K562 (cell line): ENCODE results near the gene LRRC15. TPM values are rescaled to one million over a fixed set of nuclear protein-coding genes. Genes with fewer than 3 reads are reported as not detected.
A peak's percentile ranks its signal among the peaks of the same experiment; 100 is the strongest.

ENCODE experiments used
- FIP1L1 ChIP-seq: fragments of 200-400 bp; formaldehyde crosslinking; IDR thresholded peaks from 2 replicates; pipeline ENCODE4 v1.6.1; 2018; ENCODE audit warnings: mild to moderate bottlenecking, low read depth, low read length; ENCODE audit not compliant: poor library complexity, severe bottlenecking
- MEF2A ChIP-seq: IDR thresholded peaks from 2 replicates; pipeline ENCODE4 v1.6.1; 2011; ENCODE audit warnings: low read depth, mild to moderate bottlenecking, low read length, moderate library complexity; ENCODE audit not compliant: control insufficient read depth
- MLLT1 ChIP-seq, 2 experiments: fragments of 450-650 bp; IDR thresholded peaks; 2 replicates each; pipeline ENCODE4 v1.6.1; 2016
- NCOA2 ChIP-seq, 2 experiments: fragments of 450-650 bp; IDR thresholded peaks; 2 replicates each; pipeline ENCODE4 v1.6.1; 2018; ENCODE audit warnings: mild to moderate bottlenecking in 2 of 2, moderate library complexity in 1 of 2; ENCODE audit not compliant: partially characterized antibody in 2 of 2
- NFE2 ChIP-seq: IDR thresholded peaks from 2 replicates; pipeline ENCODE4 v1.6.1; 2014; ENCODE audit warnings: antibody characterized with exemption, low read depth
- NR4A1 ChIP-seq, 2 experiments: fragments of 250-450 bp in 1 of 2; fragments of 450-650 bp in 1 of 2; sonication (Bioruptor Pico) in 1 of 2; IDR thresholded peaks; 2 replicates each; pipeline versions ENCODE4 v1.4.0 to v1.6.1; 2016 to 2020; ENCODE audit warnings: mild to moderate bottlenecking in 2 of 2, missing compliant biosample characterization in 1 of 2, missing genetic modification characterization in 1 of 2, moderate library complexity in 1 of 2
- PHTF2 ChIP-seq: fragments of 250-450 bp; sonication (Bioruptor Pico); IDR thresholded peaks from 2 replicates; pipeline ENCODE4 v1.5.0; 2021; ENCODE audit warnings: mild to moderate bottlenecking
- PKNOX1 ChIP-seq: fragments of 450-650 bp; IDR thresholded peaks from 2 replicates; pipeline ENCODE4 v1.6.1; 2016
- SP2 ChIP-seq: IDR thresholded peaks from 2 replicates; pipeline ENCODE4 v1.6.1; 2011; ENCODE audit warnings: mild to moderate bottlenecking, low read depth, low read length, moderate library complexity; ENCODE audit not compliant: poor library complexity, severe bottlenecking; ENCODE audit errors: extremely low read depth
- STAG1 ChIP-seq: sonication (generic); formaldehyde crosslinking; IDR thresholded peaks from 2 replicates; pipeline ENCODE4 v1.5.0; 2020; ENCODE audit warnings: missing genetic modification reagents, borderline replicate concordance
- ZKSCAN1 ChIP-seq: fragments of 150-350 bp; IDR thresholded peaks from 2 replicates; pipeline ENCODE4 v1.6.1; 2016; ENCODE audit warnings: low read depth, low read length
- ZNF121 ChIP-seq: sonication (generic); formaldehyde crosslinking; conservative IDR thresholded peaks from 2 replicates; pipeline ENCODE4 v1.8.0; 2022; ENCODE audit warnings: missing genetic modification reagents
- ZNF57 ChIP-seq: fragments of 450-650 bp; formaldehyde crosslinking; IDR thresholded peaks from 2 replicates; pipeline ENCODE4 v1.4.0; 2020; ENCODE audit warnings: mild to moderate bottlenecking, moderate library complexity
- ZNF778 ChIP-seq: fragments of 450-650 bp; formaldehyde crosslinking; IDR thresholded peaks from 2 replicates; pipeline ENCODE4 v1.4.0; 2020; ENCODE audit warnings: mild to moderate bottlenecking, moderate library complexity
- polyA plus RNA-seq, 8 experiments: library from polyadenylated mRNA; depleted of rRNA in 4 of 8; stranded (reverse) in 5 of 8; unstranded in 3 of 8; fragments of >200 nt; fragmentation: Nextera tagmentation in 2 of 8; fragmentation: Illumina TruSeq in 1 of 8; extraction: Ambion mirVana in 2 of 8; extraction: Trizol in 1 of 8; gene quantifications; 2 replicates each; pipeline versions ENCODE4 v1.2.1 to v1.2.3, GENCODE V29; 2011 to 2014; ENCODE audit warnings: inconsistent platforms in 1 of 8, missing spikeins in 1 of 8
- total RNA-seq, 7 experiments: library from RNA; depleted of rRNA in 6 of 7; stranded (reverse); fragments of >200 nt in 6 of 7; fragmentation: Illumina TruSeq in 2 of 7; extraction: Trizol in 2 of 7; gene quantifications; 2 replicates each; pipeline versions ENCODE4 v1.2.1 to v1.2.3, GENCODE V29; 2011 to 2021; ENCODE audit warnings: low replicate concordance in 1 of 7
- TF ChIP-seq, protein P1 (sequence below): fragments of 450-650 bp; IDR thresholded peaks from 2 replicates; pipeline ENCODE4 v1.6.1; 2016; ENCODE audit warnings: borderline replicate concordance
- TF ChIP-seq, protein P2 (sequence below): fragments of 250-450 bp; sonication (Bioruptor Pico); IDR thresholded peaks from 2 replicates; pipeline ENCODE4 v1.5.0; 2021; ENCODE audit warnings: mild to moderate bottlenecking, borderline replicate concordance
- TF ChIP-seq, protein P3 (sequence below), 2 experiments: IDR thresholded peaks; 2 replicates each; pipeline ENCODE4 v1.6.1; 2011; ENCODE audit warnings: borderline replicate concordance in 1 of 2, control low read depth in 1 of 2, low read depth in 1 of 2, low read length in 1 of 2, mild to moderate bottlenecking in 1 of 2, mixed read lengths in 1 of 2, moderate library complexity in 1 of 2; ENCODE audit not compliant: insufficient read depth in 1 of 2, insufficient read length in 1 of 2, poor library complexity in 1 of 2, severe bottlenecking in 1 of 2; ENCODE audit errors: extremely low read depth in 1 of 2

The LRRC15 gene
- total and polyA plus RNA-seq, 9 of the 15 experiments (the other 6 are each of a cell fraction or from before 2014, with no cell fraction given) = not detected

DNA sequence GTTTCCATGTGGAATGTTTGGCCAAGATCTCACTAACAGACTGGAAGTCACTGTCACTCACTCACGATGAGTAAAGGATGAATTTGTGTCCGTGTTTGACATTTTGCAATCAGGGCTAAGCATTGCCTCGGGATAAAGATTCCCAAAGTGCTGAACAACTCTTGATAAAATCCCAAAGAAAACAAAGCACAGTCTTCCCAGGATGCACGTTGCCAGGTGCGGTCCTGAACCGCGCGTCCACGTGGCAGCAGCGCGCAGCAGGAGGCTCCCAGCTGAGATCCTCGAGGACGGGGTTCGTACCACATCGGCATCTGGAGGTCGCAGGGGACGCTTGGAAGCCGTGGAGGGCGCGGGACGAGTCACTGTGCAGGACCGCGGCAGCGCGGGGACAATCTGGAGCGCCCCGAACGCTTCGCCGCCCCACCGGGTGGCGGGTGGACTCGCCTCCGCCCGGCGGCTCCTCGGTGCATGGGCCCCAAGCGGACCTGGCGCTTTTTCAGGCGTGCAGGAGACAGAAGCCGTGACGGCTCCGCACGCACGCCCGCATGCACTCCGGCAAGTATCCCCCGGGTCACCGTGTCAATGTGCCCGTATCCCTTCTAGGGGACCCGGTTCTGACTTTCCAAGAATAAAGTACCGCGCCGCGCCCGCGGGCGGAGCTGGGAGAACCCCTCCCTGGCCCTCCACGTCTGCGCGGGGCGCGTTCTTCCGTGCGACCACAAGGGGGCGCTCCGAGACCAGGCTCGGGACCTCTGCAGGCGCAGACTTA lies 36.1 kb downstream of the LRRC15 start (continued):
- no peak for TF ChIP-seq MEF2A
- no peak for TF ChIP-seq PHTF2 (CRISPR knock-in tag)
- no peak for TF ChIP-seq ZNF57 (CRISPR knock-in tag)
- TF ChIP-seq NFE2 = no peak
- TF ChIP-seq PKNOX1 = peak; percentile 59
- TF ChIP-seq, protein P1, sequence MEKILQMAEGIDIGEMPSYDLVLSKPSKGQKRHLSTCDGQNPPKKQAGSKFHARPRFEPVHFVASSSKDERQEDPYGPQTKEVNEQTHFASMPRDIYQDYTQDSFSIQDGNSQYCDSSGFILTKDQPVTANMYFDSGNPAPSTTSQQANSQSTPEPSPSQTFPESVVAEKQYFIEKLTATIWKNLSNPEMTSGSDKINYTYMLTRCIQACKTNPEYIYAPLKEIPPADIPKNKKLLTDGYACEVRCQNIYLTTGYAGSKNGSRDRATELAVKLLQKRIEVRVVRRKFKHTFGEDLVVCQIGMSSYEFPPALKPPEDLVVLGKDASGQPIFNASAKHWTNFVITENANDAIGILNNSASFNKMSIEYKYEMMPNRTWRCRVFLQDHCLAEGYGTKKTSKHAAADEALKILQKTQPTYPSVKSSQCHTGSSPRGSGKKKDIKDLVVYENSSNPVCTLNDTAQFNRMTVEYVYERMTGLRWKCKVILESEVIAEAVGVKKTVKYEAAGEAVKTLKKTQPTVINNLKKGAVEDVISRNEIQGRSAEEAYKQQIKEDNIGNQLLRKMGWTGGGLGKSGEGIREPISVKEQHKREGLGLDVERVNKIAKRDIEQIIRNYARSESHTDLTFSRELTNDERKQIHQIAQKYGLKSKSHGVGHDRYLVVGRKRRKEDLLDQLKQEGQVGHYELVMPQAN = peak; percentile 43; the same call in 1 of the 2 replicates
- no peak for TF ChIP-seq NCOA2 (IDR thresholded peaks at IDR 0.05; ENCODE audit: partially characterized antibody in 2 of 2)
- TF ChIP-seq, protein P2, sequence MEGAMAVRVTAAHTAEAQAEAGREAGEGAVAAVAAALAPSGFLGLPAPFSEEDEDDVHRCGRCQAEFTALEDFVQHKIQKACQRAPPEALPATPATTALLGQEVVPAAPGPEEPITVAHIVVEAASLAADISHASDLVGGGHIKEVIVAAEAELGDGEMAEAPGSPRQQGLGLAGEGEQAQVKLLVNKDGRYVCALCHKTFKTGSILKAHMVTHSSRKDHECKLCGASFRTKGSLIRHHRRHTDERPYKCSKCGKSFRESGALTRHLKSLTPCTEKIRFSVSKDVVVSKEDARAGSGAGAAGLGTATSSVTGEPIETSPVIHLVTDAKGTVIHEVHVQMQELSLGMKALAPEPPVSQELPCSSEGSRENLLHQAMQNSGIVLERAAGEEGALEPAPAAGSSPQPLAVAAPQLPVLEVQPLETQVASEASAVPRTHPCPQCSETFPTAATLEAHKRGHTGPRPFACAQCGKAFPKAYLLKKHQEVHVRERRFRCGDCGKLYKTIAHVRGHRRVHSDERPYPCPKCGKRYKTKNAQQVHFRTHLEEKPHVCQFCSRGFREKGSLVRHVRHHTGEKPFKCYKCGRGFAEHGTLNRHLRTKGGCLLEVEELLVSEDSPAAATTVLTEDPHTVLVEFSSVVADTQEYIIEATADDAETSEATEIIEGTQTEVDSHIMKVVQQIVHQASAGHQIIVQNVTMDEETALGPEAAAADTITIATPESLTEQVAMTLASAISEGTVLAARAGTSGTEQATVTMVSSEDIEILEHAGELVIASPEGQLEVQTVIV (CRISPR knock-in tag) = no peak
- peak; percentile 98 for TF ChIP-seq STAG1 (CRISPR knock-in tag)
- TF ChIP-seq MLLT1 (IDR thresholded peaks at IDR 0.05) = no peak
- 0 out of 2 replicates have a peak, but pooled peaks have one; percentile 33 for TF ChIP-seq ZKSCAN1
- no peak for TF ChIP-seq SP2
- no peak for TF ChIP-seq ZNF121 (CRISPR knock-in tag)
- TF ChIP-seq NR4A1 (CRISPR knock-in tag; IDR thresholded peaks at IDR 0.05) = peak; percentile 6; the same call in 1 of the 2 replicates
- no peak for TF ChIP-seq NR4A1 (tag; IDR thresholded peaks at IDR 0.05)
- TF ChIP-seq ZNF778 (CRISPR knock-in tag) = no peak
- TF ChIP-seq, protein P3, sequence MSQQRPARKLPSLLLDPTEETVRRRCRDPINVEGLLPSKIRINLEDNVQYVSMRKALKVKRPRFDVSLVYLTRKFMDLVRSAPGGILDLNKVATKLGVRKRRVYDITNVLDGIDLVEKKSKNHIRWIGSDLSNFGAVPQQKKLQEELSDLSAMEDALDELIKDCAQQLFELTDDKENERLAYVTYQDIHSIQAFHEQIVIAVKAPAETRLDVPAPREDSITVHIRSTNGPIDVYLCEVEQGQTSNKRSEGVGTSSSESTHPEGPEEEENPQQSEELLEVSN (IDR thresholded peaks at IDR 0.05; ENCODE audit: borderline replicate concordance in 1 of 2, extremely low read depth in 1 of 2, insufficient read depth in 1 of 2, insufficient read length in 1 of 2, low read depth in 1 of 2, low read length in 1 of 2, poor library complexity in 1 of 2, severe bottlenecking in 1 of 2) = peak; percentile 84 to 91
- peak; percentile 71 for TF ChIP-seq FIP1L1
